Glomerular visceral epithelial cell (primary cell): ENCODE results near the gene TP53TG3E.
"Not testable (repeated sequence)": the region's sequence is repeated elsewhere in the genome, so short reads cannot be mapped to it uniquely, and the experiment has no call there.

ENCODE experiments used
- DNase-seq: peaks from one replicate; pipeline ENCODE4 v3.0.0-alpha.2; 2016; ENCODE audit errors: extremely low spot score

Gene TP53TG3E

GRCh38 chr16:33304006-33304405 is at the start of gene TP53TG3E:
TP53TG3E (plus strand) TSS chr16:33304306; CDS start chr16:33304374, 68 bp downstream.
- DNase-seq: not testable (repeated sequence)

GRCh38 chr16:33336226-33337012 is 32.3 kb downstream of the TP53TG3E start:
- not testable (repeated sequence) for DNase-seq

GRCh38 chr16:33337627-33338542 is 33.8 kb downstream of the TP53TG3E start:
- not testable (repeated sequence) for DNase-seq

- peak; percentile 0 for DNase-seq
These were observed 34.4 kb downstream of the TP53TG3E start for GRCh38 chr16:33338543-33338951.

GRCh38 chr16:33339093-33340061 is 35.3 kb downstream of the TP53TG3E start:
- DNase-seq: not testable (repeated sequence)
